SK-N-MC (cell line): ENCODE measurements around the gene SCYGR2.

Experiments
- EZH2 ChIP-seq: fragments of 200-600 bp; sonication (generic); IDR thresholded peaks from one replicate; pipeline ENCODE4 v1.6.1; 2017; ENCODE audit warnings: antibody characterized with exemption
- FOXP2 ChIP-seq: optimal IDR thresholded peaks from 2 replicates; pipeline ENCODE3; 2011; ENCODE audit warnings: mild to moderate bottlenecking, moderate library complexity; ENCODE audit not compliant: insufficient read depth; ENCODE audit errors: extremely low read length, control extremely low read depth
- POLR2AphosphoS5 ChIP-seq: IDR thresholded peaks from 2 replicates; pipeline ENCODE4 v1.6.1; 2012; ENCODE audit warnings: mild to moderate bottlenecking, low read depth, low read length, borderline replicate concordance

DNA sequence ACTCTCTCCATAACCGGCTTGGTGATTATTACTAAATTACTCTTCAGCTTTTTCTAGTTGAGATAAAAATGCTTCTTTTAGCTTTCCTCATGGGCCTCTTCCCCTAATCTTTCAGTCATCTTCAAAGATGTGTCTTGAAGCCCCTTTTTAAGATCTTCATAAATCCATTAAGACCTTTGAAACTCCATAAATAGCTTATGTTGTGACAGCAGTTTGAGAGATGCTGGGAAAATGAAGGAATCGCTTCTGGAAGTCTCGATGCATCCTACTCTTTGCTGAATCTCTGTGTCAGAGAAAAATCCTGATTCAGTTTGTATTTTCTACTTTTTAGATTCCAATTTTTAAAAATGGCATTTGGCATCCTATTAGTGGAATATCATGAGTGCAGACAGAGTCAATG, 31.6 kb downstream of the SCYGR2 start:
- TF ChIP-seq EZH2 (no peak), POLR2AphosphoS5 (no peak), FOXP2 (no peak)
